Gastroesophageal sphincter (tissue), 4 donors: ENCODE data around the gene TMEM203. TPM values are rescaled to one million over a fixed set of nuclear protein-coding genes. Genes with fewer than 3 reads are reported as not detected.

ENCODE experiments used
- ATAC-seq: fragments of 150-250 bp; one replicate; pipeline ENCODE4 v1.9.1; 2016; ENCODE audit warnings: mild to moderate bottlenecking, moderate library complexity
- H3K27ac ChIP-seq, 4 donors: fragments of 200-600 bp; sonication (generic) in 3 of 4; 1 replicate in 3 of 4; 2 replicates in 1 of 4; pipeline ENCODE4 v1.5.1; 2016 to 2019
- H3K27me3 ChIP-seq: fragments of 200-600 bp; sonication (generic); one replicate; pipeline ENCODE4 v1.5.1; 2019
- H3K36me3 ChIP-seq, 2 donors: fragments of 200-600 bp; sonication (generic); one replicate each; pipeline ENCODE4 v1.5.1; 2019; ENCODE audit warnings: control low read depth in 1 of 2
- H3K4me1 ChIP-seq, 3 donors: fragments of 200-600 bp; sonication (generic); 1 replicate in 2 of 3; 2 replicates in 1 of 3; pipeline ENCODE4 v1.5.1; 2016 to 2019; ENCODE audit warnings: control low read depth in 2 of 3
- H3K4me3 ChIP-seq, 2 donors: fragments of 200-600 bp; sonication (generic); one replicate each; pipeline ENCODE4 v1.5.1; 2019; ENCODE audit warnings: mild to moderate bottlenecking in 1 of 2, moderate library complexity in 1 of 2
- H3K9me3 ChIP-seq, 3 donors: fragments of 200-600 bp; sonication (generic); one replicate each; pipeline ENCODE4 v1.5.1; 2017 to 2019; ENCODE audit warnings: control low read depth in 2 of 3
- CTCF ChIP-seq, 4 experiments: fragments of 200-600 bp in 2 of 4; fragments of 450-650 bp in 2 of 4; sonication (generic) in 1 of 4; IDR thresholded peaks; one replicate each; pipeline ENCODE4 v1.5.1; 2017 to 2019; ENCODE audit warnings: antibody characterized with exemption in 4 of 4, mild to moderate bottlenecking in 2 of 4, moderate library complexity in 2 of 4
- EP300 ChIP-seq: sonication (generic); formaldehyde crosslinking; IDR thresholded peaks from one replicate; pipeline ENCODE4 v1.6.1; 2017; ENCODE audit warnings: antibody characterized with exemption, mild to moderate bottlenecking
- POLR2A ChIP-seq, 2 donors: fragments of 450-650 bp; IDR thresholded peaks; one replicate each; pipeline ENCODE4 v1.6.1; 2017; ENCODE audit warnings: antibody characterized with exemption in 2 of 2, mild to moderate bottlenecking in 2 of 2, moderate library complexity in 1 of 2
- POLR2AphosphoS5 ChIP-seq: sonication (generic); formaldehyde crosslinking; IDR thresholded peaks from one replicate; pipeline ENCODE4 v1.6.1; 2017; ENCODE audit warnings: antibody characterized with exemption
- whole genome bisulfite sequencing, 2 donors: methylation state at CpG; one replicate each; pipeline ENCODE4 v1.1.5; 2018; ENCODE audit warnings: low coverage in 1 of 2; 5-methylcytosine and 5-hydroxymethylcytosine counted together
- total RNA-seq, 4 donors: library from RNA; depleted of rRNA; stranded (reverse); fragments of >200 nt; gene quantifications; one replicate each; pipeline ENCODE4 v1.1.0, GENCODE V29; 2016

Gene TMEM203
- total RNA-seq, 4 donors from 2014 or later: 21.9 to 36.1 (median 29.1) TPM

- ATAC-seq: no peak
- 88% methylated on average over 4 of the region's 35 CpGs; no CpG with 5 or more reads in 1 of the 2 donors for WGBS, 2 donors
Measured at GRCh38 chr9:137252555-137253506, 47.4 kb upstream of the TMEM203 start.

GRCh38 chr9:137251490-137252268, 46.2 kb upstream of the TMEM203 start:
- no peak for TF ChIP-seq POLR2A (IDR thresholded peaks at IDR 0.05)
- no peak for TF ChIP-seq EP300
- no peak for TF ChIP-seq POLR2AphosphoS5
- no peak for TF ChIP-seq CTCF (IDR thresholded peaks at IDR 0.05)
- Histone ChIP-seq H3K4me1 (peaks cover 0 to 25% (median 16%) of the 10 kb centered on the region in 3 donors), H3K36me3 (peaks cover 0 to 7% of the 10 kb centered on the region in 2 donors), H3K4me3 (no peak overlapping the region), H3K27ac (no peak overlapping the region), H3K9me3 (no peaks in the 10 kb centered on the region), H3K27me3 (peaks cover 9% of the 10 kb centered on the region)
- ATAC-seq: no peak
- 72 to 77% methylated on average over 7 of the region's 22 CpGs for WGBS, 2 donors

More at GRCh38 chr9:137252555-137253506, 47.4 kb upstream of the TMEM203 start:
- H3K4me1 ChIP-seq: peaks cover 0 to 31% (median 19%) of the 10 kb centered on the region in 3 donors
- H3K9me3 ChIP-seq: no peaks in the 10 kb centered on the region
- H3K4me3 ChIP-seq: no peak overlapping the region
- TF ChIP-seq CTCF (IDR thresholded peaks at IDR 0.05): no peak
- no peak for TF ChIP-seq POLR2AphosphoS5
- no peak for TF ChIP-seq POLR2A (IDR thresholded peaks at IDR 0.05)
- no peak for TF ChIP-seq EP300
- no peak overlapping the region for H3K27ac ChIP-seq
- peaks cover 0 to 17% of the 10 kb centered on the region in 2 donors for H3K36me3 ChIP-seq
- peaks cover 9% of the 10 kb centered on the region for H3K27me3 ChIP-seq

- no peak for ATAC-seq
- TF ChIP-seq POLR2A (IDR thresholded peaks at IDR 0.05): no peak
- TF ChIP-seq EP300: no peak
- no peak for TF ChIP-seq POLR2AphosphoS5
- TF ChIP-seq CTCF (IDR thresholded peaks at IDR 0.05): no peak
- no CpG with 5 or more reads among the region's 4 CpGs for WGBS, 2 donors
- Histone ChIP-seq H3K4me3 (no peak within 1 kb of the TSS), H3K9me3 (no peaks in the 10 kb centered on the region), H3K4me1 (peaks cover 0 to 20% (median 11%) of the 10 kb centered on the region in 3 donors), H3K27me3 (peaks cover 9% of the 10 kb centered on the region), H3K27ac (no peak within 1 kb of the TSS), H3K36me3 (peaks cover 0 to 1% of the 10 kb centered on the region in 2 donors)
Measured at GRCh38 chr9:137251194-137251461, 45.7 kb upstream of the TMEM203 start, which contains the start of gene STPG3. STPG3 (plus strand) TSS chr9:137251286; CDS start chr9:137251287, 1 bp downstream.

- no peak for TF ChIP-seq EP300
- no peak for TF ChIP-seq POLR2AphosphoS5
- no peak for TF ChIP-seq CTCF (IDR thresholded peaks at IDR 0.05)
- TF ChIP-seq POLR2A (IDR thresholded peaks at IDR 0.05): no peak
- Histone ChIP-seq H3K9me3 (no peaks in the 10 kb centered on the region), H3K36me3 (no peaks in the 10 kb centered on the region), H3K4me1 (peaks cover 0 to 14% (median 7%) of the 10 kb centered on the region in 3 donors), H3K27me3 (peaks cover 9% of the 10 kb centered on the region), H3K4me3 (no peak overlapping the region), H3K27ac (no peak overlapping the region)
- no peak for ATAC-seq
- WGBS, 2 donors: 30% methylated on average over 2 of the region's 18 CpGs; no CpG with 5 or more reads in 1 of the 2 donors
Measured at GRCh38 chr9:137250329-137251193, 45.1 kb upstream of the TMEM203 start.
